HG03558 (cell line): ENCODE results near the gene ALDH2.

Source experiments
- ATAC-seq: cut with Tn5 transposase; IDR thresholded peaks from one replicate; pipeline ENCODE4 v1.9.1; 2021; ENCODE audit warnings: moderate number of reproducible peaks; ENCODE audit not compliant: unreplicated experiment; ENCODE audit errors: extremely low read depth

ALDH2 gene

GRCh38 chr12:111846016-111846415 is 79.3 kb downstream of the ALDH2 start:
- ATAC-seq, result no peak

DNA sequence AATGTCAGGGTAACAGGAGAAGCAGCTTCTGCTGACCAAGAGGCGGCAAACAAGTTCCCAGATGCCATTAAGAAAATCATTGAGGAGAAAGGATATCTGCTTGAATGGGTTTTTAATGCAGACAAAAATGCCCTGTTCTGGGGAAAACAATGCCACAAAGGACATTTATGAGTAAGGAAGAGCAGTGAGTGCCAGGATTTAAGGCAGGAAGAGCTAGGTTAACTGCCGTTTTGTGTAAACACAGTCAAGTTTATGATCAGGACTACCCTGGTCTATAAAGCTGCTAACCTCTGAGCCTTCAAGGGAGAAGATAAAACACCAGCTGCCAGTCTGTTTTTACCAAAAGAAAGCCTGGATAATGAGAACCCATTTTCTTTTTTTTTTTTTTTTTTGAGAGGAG is 83.8 kb downstream of the ALDH2 start:
- no peak for ATAC-seq

GRCh38 chr12:111858186-111858585 is 91.5 kb downstream of the ALDH2 start:
- no peak for ATAC-seq

GRCh38 chr12:111858778-111859177 is 92.0 kb downstream of the ALDH2 start:
- no peak for ATAC-seq

GRCh38 chr12:111864913-111865312 is 98.2 kb downstream of the ALDH2 start:
- ATAC-seq, result no peak
